A549 (cell line): Measurements from ENCODE around the gene MCM7. TPM values are rescaled to one million over a fixed set of nuclear protein-coding genes. Genes with fewer than 3 reads are reported as not detected.

Experiments
- ATAC-seq, 2 experiments: fragments of 200-7000 bp in 1 of 2; fragments of >200 bp in 1 of 2; cut with Nextera tagmentation in 1 of 2; cut with Tn5 transposase in 1 of 2; 3 replicates each; pipeline versions ENCODE4 v1.8.0 to v1.9.1; 2018 to 2020; ENCODE audit warnings: mild to moderate bottlenecking in 1 of 2, moderate library complexity in 1 of 2
- CTCF ChIA-PET: fragments of 300-600 bp; sonication (Branson Sonifier 250); formaldehyde crosslinking; extraction: SDS; loops from one replicate; lab custom pipeline; 2021; ENCODE audit warnings: antibody characterized with exemption, inconsistent platforms; lab: Yijun Ruan, JAX
- POLR2A ChIA-PET: fragments of 350-600 bp; formaldehyde crosslinking; extraction: SDS; loops from one replicate; lab custom pipeline; 2021; ENCODE audit warnings: antibody characterized with exemption, inconsistent platforms; lab: Yijun Ruan, JAX
- DNase-seq, 2 experiments: peaks; one replicate each; pipeline versions ENCODE4 v3.0.0 to v3.0.0-alpha.2; 2011 to 2016; ENCODE audit warnings: low read depth in 1 of 2, low spot score in 1 of 2
- FAIRE-seq: peaks from 2 replicates; lab custom pipeline; 2011; peaks lifted over from hg19 to GRCh38; lab: Jason Lieb, UNC
- H3K27ac ChIP-seq, 2 experiments: fragments of >200 bp; sonication (Bioruptor Twin); formaldehyde crosslinking; 3 replicates each; pipeline ENCODE4 v1.5.1; 2016 to 2017
- H3K4me1 ChIP-seq: fragments of >200 bp; sonication (Bioruptor Twin); formaldehyde crosslinking; 3 replicates; pipeline ENCODE4 v1.6.1; 2016
- H3K4me2 ChIP-seq: fragments of >200 bp; sonication (Bioruptor Twin); formaldehyde crosslinking; 3 replicates; pipeline ENCODE4 v1.6.1; 2016
- H3K4me3 ChIP-seq: fragments of >200 bp; sonication (Bioruptor Twin); formaldehyde crosslinking; 3 replicates; pipeline ENCODE4 v1.5.1; 2016
- H3K9me3 ChIP-seq: fragments of >200 bp; sonication (Bioruptor Twin); formaldehyde crosslinking; 3 replicates; pipeline ENCODE4 v1.6.1; 2016
- BHLHE40 ChIP-seq: IDR thresholded peaks from 2 replicates; pipeline ENCODE4 v1.6.1; 2012; ENCODE audit warnings: low read depth, low read length, inconsistent platforms
- CBX2 ChIP-seq: fragments of 200-600 bp; sonication (generic); IDR thresholded peaks from 2 replicates; pipeline ENCODE4 v1.6.1; 2016; ENCODE audit warnings: low read depth, mild to moderate bottlenecking, borderline replicate concordance
- CHD2 ChIP-seq: fragments of 150-350 bp; IDR thresholded peaks from 2 replicates; pipeline ENCODE4 v1.6.1; 2014; ENCODE audit warnings: low read length; ENCODE audit not compliant: partially characterized antibody
- EHF ChIP-seq: fragments of 250-450 bp; sonication (Bioruptor Pico); IDR thresholded peaks from 2 replicates; pipeline ENCODE4 v1.5.0; 2020; ENCODE audit warnings: mild to moderate bottlenecking
- EHMT2 ChIP-seq: fragments of 200-600 bp; sonication (generic); IDR thresholded peaks from 2 replicates; pipeline ENCODE4 v1.6.1; 2016; ENCODE audit warnings: antibody characterized with exemption, low read depth, mild to moderate bottlenecking, moderate library complexity
- EP300 ChIP-seq, 2 experiments: fragments of >200 bp; sonication (Bioruptor Twin); formaldehyde crosslinking; IDR thresholded peaks; 2 replicates in 1 of 2; 3 replicates in 1 of 2; pipeline ENCODE4 v1.6.1; 2016 to 2017
- GATA3 ChIP-seq: IDR thresholded peaks from 2 replicates; pipeline ENCODE4 v1.6.1; 2012; ENCODE audit warnings: borderline replicate concordance
- JUN ChIP-seq, 2 experiments: fragments of >200 bp; sonication (Bioruptor Twin); formaldehyde crosslinking; IDR thresholded peaks; 2 replicates in 1 of 2; 3 replicates in 1 of 2; pipeline ENCODE4 v1.6.1; 2016 to 2017
- JUNB ChIP-seq: fragments of >200 bp; sonication (Bioruptor Twin); formaldehyde crosslinking; IDR thresholded peaks from 2 replicates; pipeline ENCODE4 v1.6.1; 2016
- MAZ ChIP-seq: fragments of 150-350 bp; IDR thresholded peaks from 2 replicates; pipeline ENCODE4 v1.6.1; 2014; ENCODE audit warnings: antibody characterized with exemption, low read depth, low read length, borderline replicate concordance
- MYC ChIP-seq: IDR thresholded peaks from 2 replicates; pipeline ENCODE4 v1.6.1; 2012; ENCODE audit warnings: mild to moderate bottlenecking, inconsistent platforms, low read length, improper control_type of control experiment, borderline replicate concordance
- NR3C1 ChIP-seq: fragments of >200 bp; sonication (Bioruptor Twin); formaldehyde crosslinking; IDR thresholded peaks from 3 replicates; pipeline ENCODE4 v1.6.1; 2017
- PHF8 ChIP-seq: fragments of 200-600 bp; sonication (generic); IDR thresholded peaks from 2 replicates; pipeline ENCODE4 v1.6.1; 2016; ENCODE audit warnings: low read depth, mild to moderate bottlenecking, antibody characterized with exemption, moderate library complexity, borderline replicate concordance
- POLR2A ChIP-seq: IDR thresholded peaks from 2 replicates; pipeline ENCODE4 v1.6.1; 2012; ENCODE audit warnings: mild to moderate bottlenecking, low read length
- RAD21 ChIP-seq, 2 experiments: fragments of >200 bp in 1 of 2; sonication (Bioruptor Twin) in 1 of 2; formaldehyde crosslinking in 1 of 2; IDR thresholded peaks in 1 of 2; conservative IDR thresholded peaks in 1 of 2; 2 replicates in 1 of 2; 3 replicates in 1 of 2; pipeline ENCODE4 v1.6.1; 2012 to 2018; ENCODE audit warnings: inconsistent platforms in 1 of 2
- RARB ChIP-seq: fragments of 250-450 bp; sonication (Bioruptor Pico); IDR thresholded peaks from 2 replicates; pipeline ENCODE4 v1.8.0; 2021; ENCODE audit warnings: mild to moderate bottlenecking, moderate library complexity
- RCOR1 ChIP-seq: fragments of 150-350 bp; IDR thresholded peaks from 2 replicates; pipeline ENCODE4 v1.6.1; 2014; ENCODE audit warnings: antibody characterized with exemption, low read length, low read depth
- SREBF2 ChIP-seq: fragments of 450-650 bp; IDR thresholded peaks from 2 replicates; pipeline ENCODE4 v1.6.1; 2014; ENCODE audit warnings: mild to moderate bottlenecking, moderate library complexity
- TFCP2L1 ChIP-seq: fragments of 250-450 bp; sonication (Bioruptor Pico); IDR thresholded peaks from 2 replicates; pipeline ENCODE4 v1.5.0; 2021; ENCODE audit warnings: mild to moderate bottlenecking
- ZC3H11A ChIP-seq: fragments of 450-650 bp; IDR thresholded peaks from 2 replicates; pipeline ENCODE4 v1.6.1; 2014; ENCODE audit warnings: antibody characterized with exemption, mild to moderate bottlenecking
- WGBS: methylation state at CpG from one replicate; pipeline ENCODE4 v1.1.6; 2017; ENCODE audit errors: missing lambda C conversion rate; 5-methylcytosine and 5-hydroxymethylcytosine counted together
- polyA plus RNA-seq, 4 experiments: library from polyadenylated mRNA; depleted of rRNA in 3 of 4; stranded (reverse); fragments of >200 nt; fragmentation: RNase III in 1 of 4; extraction: RNeasy Plus Mini Kit Qiagen cat#74134 plus additional on column Dnase treatment in 1 of 4; gene quantifications; 2 replicates in 3 of 4; 3 replicates in 1 of 4; pipeline ENCODE4 v1.2.3, GENCODE V29; 2011 to 2017
- TF ChIP-seq, protein P1 (sequence below): fragments of 250-450 bp; sonication (Bioruptor Pico); IDR thresholded peaks from 2 replicates; pipeline ENCODE4 v1.5.0; 2020; ENCODE audit warnings: low read depth, mild to moderate bottlenecking, moderate library complexity
- TF ChIP-seq, protein P2 (sequence below): fragments of >200 bp; sonication (Bioruptor Twin); formaldehyde crosslinking; IDR thresholded peaks from 3 replicates; pipeline ENCODE4 v1.5.1; 2016
- TF ChIP-seq, protein P3 (sequence below): fragments of 200-600 bp; sonication (generic); IDR thresholded peaks from 2 replicates; pipeline ENCODE4 v1.6.1; 2016; ENCODE audit warnings: antibody characterized with exemption, mild to moderate bottlenecking, moderate library complexity
- TF ChIP-seq, protein P4 (sequence below): fragments of 450-650 bp; IDR thresholded peaks from 2 replicates; pipeline ENCODE4 v1.6.1; 2014; ENCODE audit warnings: antibody characterized with exemption
- TF ChIP-seq, protein P5 (sequence below): fragments of >200 bp; sonication (Bioruptor Twin); formaldehyde crosslinking; IDR thresholded peaks from 3 replicates; pipeline ENCODE4 v1.6.1; 2016

Gene MCM7
- polyA plus RNA-seq, 2 of the 4 experiments (the other 2 are of a cell fraction) = 145 to 287 TPM

DNA sequence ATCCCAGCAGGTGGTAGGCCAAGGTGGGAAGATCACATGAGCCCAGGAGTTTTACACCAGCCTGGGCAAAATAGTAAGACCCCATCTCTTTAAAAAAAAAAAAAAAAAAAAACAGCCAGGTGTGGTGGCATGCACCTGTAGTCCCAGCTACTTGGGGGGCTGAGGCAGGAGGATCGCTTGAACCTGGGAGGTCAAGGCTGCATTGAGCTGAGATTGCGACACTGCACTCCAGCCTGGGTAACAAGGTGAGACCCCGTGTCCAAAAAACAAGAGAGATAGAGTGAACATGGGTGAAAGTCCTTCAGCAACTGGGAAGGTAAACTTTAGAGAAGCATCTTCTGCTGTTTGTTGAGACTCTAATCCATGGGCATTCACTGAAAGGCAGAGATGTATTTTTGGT, 41.3 kb upstream of the MCM7 start:
- Histone ChIP-seq H3K4me1 (no peaks in the 10 kb centered on the region), H3K27ac (no peak overlapping the region), H3K9me3 (no peaks in the 10 kb centered on the region), H3K4me3 (no peak overlapping the region), H3K4me2 (no peak overlapping the region)
- ChIA-PET CTCF (interaction anchor here (0.8 to 23.1 kb wide), 2 partner anchors 8 to 76 kb away, joined by 3 to 245 read pairs; no protein-coding TSS in a partner anchor), POLR2A (no interaction called here)
- DNase-seq (no peak), FAIRE-seq (no peak), ATAC-seq (no peak; a peak in 1 of 6 replicates)
- TF ChIP-seq POLR2A (no peak), BHLHE40 (no peak), ZC3H11A (no peak), MYC (no peak), RCOR1 (no peak), NR3C1 (no peak), RARB (CRISPR knock-in tag) (no peak)
- 62% methylated on average over 3 of the region's 3 CpGs for WGBS

DNA sequence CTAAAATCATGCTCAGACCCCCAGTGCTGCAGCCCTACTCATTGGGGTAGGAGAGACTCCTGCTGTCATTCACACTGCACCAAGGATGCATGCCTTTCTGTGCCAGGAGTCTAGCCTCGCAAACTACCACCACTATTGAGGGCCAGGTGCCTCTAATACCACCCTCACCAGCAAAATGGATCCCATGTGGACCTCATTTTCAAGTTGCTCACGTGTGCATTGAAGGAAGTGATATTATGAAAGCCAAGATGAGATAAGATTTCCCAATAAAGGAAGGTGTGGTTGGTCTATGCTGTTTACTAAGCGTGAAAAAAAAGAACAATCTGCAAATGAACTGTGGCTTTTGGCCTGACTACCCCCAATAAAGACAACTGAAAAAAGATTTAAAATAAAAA, 40.4 kb upstream of the MCM7 start:
- WGBS = 68% methylated on average over 3 of the region's 3 CpGs
- FAIRE-seq (no peak), ATAC-seq (no peak), DNase-seq (no peak)
- Histone ChIP-seq H3K4me2 (no peak overlapping the region), H3K4me1 (no peaks in the 10 kb centered on the region), H3K27ac (no peak overlapping the region), H3K4me3 (no peak overlapping the region), H3K9me3 (no peaks in the 10 kb centered on the region)
- ChIA-PET POLR2A (no interaction called here), CTCF (interaction anchor here (0.7 to 23.1 kb wide), 2 partner anchors 7 to 10 kb away, joined by 3 to 245 read pairs; no protein-coding TSS in a partner anchor)
- no peak for TF ChIP-seq MAZ

DNA sequence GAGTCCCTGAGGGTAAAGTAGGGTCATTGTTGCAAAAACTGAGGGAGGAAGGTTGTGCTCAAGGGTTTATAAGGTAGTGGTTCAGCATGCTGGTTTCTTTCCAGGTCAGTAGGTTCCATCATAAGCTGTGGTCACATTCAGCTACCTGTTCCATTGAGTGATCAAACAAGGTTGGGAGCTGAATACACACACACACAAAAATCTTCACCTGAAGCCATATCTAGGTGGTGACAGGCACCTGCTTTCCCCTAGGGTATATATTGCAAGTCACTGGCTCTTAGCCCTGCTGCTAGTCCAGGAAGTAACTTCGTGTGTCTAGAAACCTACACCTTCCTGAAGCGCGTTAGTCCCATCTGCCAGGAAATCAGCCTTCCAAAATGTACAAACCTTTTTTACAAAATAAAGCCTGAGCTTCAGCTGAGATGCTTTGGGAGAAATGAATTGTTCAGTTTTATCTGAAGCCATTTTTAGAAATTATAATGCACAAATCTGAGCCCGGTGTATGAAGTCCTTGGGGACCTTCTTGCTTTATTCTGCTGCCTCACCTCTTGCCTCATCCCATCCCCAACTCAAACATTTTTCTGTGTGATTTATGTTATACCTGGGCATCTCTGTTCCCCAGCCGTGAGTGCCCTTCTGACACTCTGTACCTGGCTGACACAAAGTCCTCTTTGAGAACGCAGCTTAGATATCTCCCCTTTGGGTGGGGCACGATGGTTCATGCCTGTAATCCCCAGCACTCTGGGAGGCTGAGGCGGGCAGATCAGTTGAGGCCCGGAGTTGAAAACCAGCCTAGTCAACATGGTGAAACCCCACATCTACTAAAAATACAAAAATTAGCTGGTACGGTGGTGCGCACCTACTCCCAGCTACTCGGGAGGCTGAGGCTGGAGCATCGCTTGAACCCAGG, 36.9 kb upstream of the MCM7 start:
- no peak for ATAC-seq
- no peaks in the 10 kb centered on the region for H3K4me1 ChIP-seq
- no peak for FAIRE-seq
- CTCF ChIA-PET = interaction anchor here (0.6 to 13.2 kb wide), 7 partner anchors 13 to 714 kb away, joined by 3 to 245 read pairs (median 4); partner anchors contain the start of genes LAMTOR4, SLC12A9 and TRAPPC14
- POLR2A ChIA-PET = interaction anchor here (1.3 kb wide), 1 partner anchor 11 kb away, joined by 3 read pairs; the partner anchor contains the start of gene LAMTOR4
- no peaks in the 10 kb centered on the region for H3K9me3 ChIP-seq
- WGBS = 78% methylated on average over 13 of the region's 13 CpGs
- no peak for DNase-seq
- H3K27ac ChIP-seq = no peak overlapping the region
- H3K4me2 ChIP-seq = no peak overlapping the region
- H3K4me3 ChIP-seq = no peak overlapping the region
- TF ChIP-seq, protein P1, sequence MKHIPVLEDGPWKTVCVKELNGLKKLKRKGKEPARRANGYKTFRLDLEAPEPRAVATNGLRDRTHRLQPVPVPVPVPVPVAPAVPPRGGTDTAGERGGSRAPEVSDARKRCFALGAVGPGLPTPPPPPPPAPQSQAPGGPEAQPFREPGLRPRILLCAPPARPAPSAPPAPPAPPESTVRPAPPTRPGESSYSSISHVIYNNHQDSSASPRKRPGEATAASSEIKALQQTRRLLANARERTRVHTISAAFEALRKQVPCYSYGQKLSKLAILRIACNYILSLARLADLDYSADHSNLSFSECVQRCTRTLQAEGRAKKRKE (CRISPR knock-in tag) = no peak
- TF ChIP-seq, protein P2, sequence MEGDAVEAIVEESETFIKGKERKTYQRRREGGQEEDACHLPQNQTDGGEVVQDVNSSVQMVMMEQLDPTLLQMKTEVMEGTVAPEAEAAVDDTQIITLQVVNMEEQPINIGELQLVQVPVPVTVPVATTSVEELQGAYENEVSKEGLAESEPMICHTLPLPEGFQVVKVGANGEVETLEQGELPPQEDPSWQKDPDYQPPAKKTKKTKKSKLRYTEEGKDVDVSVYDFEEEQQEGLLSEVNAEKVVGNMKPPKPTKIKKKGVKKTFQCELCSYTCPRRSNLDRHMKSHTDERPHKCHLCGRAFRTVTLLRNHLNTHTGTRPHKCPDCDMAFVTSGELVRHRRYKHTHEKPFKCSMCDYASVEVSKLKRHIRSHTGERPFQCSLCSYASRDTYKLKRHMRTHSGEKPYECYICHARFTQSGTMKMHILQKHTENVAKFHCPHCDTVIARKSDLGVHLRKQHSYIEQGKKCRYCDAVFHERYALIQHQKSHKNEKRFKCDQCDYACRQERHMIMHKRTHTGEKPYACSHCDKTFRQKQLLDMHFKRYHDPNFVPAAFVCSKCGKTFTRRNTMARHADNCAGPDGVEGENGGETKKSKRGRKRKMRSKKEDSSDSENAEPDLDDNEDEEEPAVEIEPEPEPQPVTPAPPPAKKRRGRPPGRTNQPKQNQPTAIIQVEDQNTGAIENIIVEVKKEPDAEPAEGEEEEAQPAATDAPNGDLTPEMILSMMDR = no peak
- TF ChIP-seq CBX2 (no peak), GATA3 (no peak), JUN (IDR thresholded peaks at IDR 0.05) (no peak), PHF8 (no peak), CHD2 (no peak), SREBF2 (no peak), TFCP2L1 (no peak), JUNB (no peak), EHMT2 (no peak), RAD21 (conservative IDR thresholded peaks at IDR 0.05 in 1 of 2, IDR thresholded peaks at IDR 0.05 in 1 of 2) (no peak), ZC3H11A (no peak), EP300 (IDR thresholded peaks at IDR 0.05) (no peak), EHF (CRISPR knock-in tag) (no peak)
- TF ChIP-seq, protein P3, sequence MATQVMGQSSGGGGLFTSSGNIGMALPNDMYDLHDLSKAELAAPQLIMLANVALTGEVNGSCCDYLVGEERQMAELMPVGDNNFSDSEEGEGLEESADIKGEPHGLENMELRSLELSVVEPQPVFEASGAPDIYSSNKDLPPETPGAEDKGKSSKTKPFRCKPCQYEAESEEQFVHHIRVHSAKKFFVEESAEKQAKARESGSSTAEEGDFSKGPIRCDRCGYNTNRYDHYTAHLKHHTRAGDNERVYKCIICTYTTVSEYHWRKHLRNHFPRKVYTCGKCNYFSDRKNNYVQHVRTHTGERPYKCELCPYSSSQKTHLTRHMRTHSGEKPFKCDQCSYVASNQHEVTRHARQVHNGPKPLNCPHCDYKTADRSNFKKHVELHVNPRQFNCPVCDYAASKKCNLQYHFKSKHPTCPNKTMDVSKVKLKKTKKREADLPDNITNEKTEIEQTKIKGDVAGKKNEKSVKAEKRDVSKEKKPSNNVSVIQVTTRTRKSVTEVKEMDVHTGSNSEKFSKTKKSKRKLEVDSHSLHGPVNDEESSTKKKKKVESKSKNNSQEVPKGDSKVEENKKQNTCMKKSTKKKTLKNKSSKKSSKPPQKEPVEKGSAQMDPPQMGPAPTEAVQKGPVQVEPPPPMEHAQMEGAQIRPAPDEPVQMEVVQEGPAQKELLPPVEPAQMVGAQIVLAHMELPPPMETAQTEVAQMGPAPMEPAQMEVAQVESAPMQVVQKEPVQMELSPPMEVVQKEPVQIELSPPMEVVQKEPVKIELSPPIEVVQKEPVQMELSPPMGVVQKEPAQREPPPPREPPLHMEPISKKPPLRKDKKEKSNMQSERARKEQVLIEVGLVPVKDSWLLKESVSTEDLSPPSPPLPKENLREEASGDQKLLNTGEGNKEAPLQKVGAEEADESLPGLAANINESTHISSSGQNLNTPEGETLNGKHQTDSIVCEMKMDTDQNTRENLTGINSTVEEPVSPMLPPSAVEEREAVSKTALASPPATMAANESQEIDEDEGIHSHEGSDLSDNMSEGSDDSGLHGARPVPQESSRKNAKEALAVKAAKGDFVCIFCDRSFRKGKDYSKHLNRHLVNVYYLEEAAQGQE = no peak
- TF ChIP-seq, protein P4, sequence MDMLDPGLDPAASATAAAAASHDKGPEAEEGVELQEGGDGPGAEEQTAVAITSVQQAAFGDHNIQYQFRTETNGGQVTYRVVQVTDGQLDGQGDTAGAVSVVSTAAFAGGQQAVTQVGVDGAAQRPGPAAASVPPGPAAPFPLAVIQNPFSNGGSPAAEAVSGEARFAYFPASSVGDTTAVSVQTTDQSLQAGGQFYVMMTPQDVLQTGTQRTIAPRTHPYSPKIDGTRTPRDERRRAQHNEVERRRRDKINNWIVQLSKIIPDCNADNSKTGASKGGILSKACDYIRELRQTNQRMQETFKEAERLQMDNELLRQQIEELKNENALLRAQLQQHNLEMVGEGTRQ = no peak
- TF ChIP-seq, protein P5, sequence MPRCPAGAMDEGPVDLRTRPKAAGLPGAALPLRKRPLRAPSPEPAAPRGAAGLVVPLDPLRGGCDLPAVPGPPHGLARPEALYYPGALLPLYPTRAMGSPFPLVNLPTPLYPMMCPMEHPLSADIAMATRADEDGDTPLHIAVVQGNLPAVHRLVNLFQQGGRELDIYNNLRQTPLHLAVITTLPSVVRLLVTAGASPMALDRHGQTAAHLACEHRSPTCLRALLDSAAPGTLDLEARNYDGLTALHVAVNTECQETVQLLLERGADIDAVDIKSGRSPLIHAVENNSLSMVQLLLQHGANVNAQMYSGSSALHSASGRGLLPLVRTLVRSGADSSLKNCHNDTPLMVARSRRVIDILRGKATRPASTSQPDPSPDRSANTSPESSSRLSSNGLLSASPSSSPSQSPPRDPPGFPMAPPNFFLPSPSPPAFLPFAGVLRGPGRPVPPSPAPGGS = no peak
